ENCODE measurements around the gene KRTAP5-1. TPM values are rescaled to one million over a fixed set of nuclear protein-coding genes. Genes with fewer than 3 reads are reported as not detected.
"Not testable (repeated sequence)": the region's sequence is repeated elsewhere in the genome, so short reads cannot be mapped to it uniquely, and the experiment has no call there.

Gene KRTAP5-1
- polyA plus RNA-seq, 1 donor from 2014 or later, result not detected

GRCh38 chr11:1608363-1608762 is 23.3 kb upstream of the KRTAP5-1 start, which contains the start of gene KRTAP5-3:
TSS of gene KRTAP5-3 (minus strand) at chr11:1608463. CDS start at chr11:1608385, 78 bp downstream.
- Mint-ChIP-seq H3K27ac (no peak within 1 kb of the TSS), H3K9me3 (no peaks in the 10 kb centered on the region), H3K36me3 (no peaks in the 10 kb centered on the region), H3K27me3 (peaks cover 12% of the 10 kb centered on the region), H3K4me1 (peaks cover 7 to 12% (median 9%) of the 10 kb centered on the region in 3 donors), H3K4me3 (no peak within 1 kb of the TSS)

GRCh38 chr11:1607901-1608300 is 22.8 kb upstream of the KRTAP5-1 start:
- H3K27me3 Mint-ChIP-seq, result peaks cover 12% of the 10 kb centered on the region
- H3K36me3 Mint-ChIP-seq, H3K27ac Mint-ChIP-seq, H3K4me3 Mint-ChIP-seq, H3K9me3 Mint-ChIP-seq: not testable (repeated sequence)
- peaks cover 7 to 17% (median 9%) of the 10 kb centered on the region in 3 donors for H3K4me1 Mint-ChIP-seq

- not testable (repeated sequence) for H3K9me3 Mint-ChIP-seq, H3K36me3 Mint-ChIP-seq
- H3K4me3 Mint-ChIP-seq, result peak overlapping the region in 1 of 4 donors; percentile 43
- H3K4me1 Mint-ChIP-seq, result peaks cover 7 to 17% (median 9%) of the 10 kb centered on the region in 3 donors
- H3K27me3 Mint-ChIP-seq, result peaks cover 12% of the 10 kb centered on the region
- peak overlapping the region in 1 of 3 donors; percentile 58 for H3K27ac Mint-ChIP-seq
Observed at GRCh38 chr11:1607156-1607845, 22.2 kb upstream of the KRTAP5-1 start.

GRCh38 chr11:1605923-1606322 is 20.8 kb upstream of the KRTAP5-1 start:
- Mint-ChIP-seq H3K27ac (peak overlapping the region; percentile 58 to 90 (median 77)), H3K4me1 (peaks cover 14 to 23% (median 15%) of the 10 kb centered on the region in 3 donors), H3K27me3 (peaks cover 11% of the 10 kb centered on the region), H3K4me3 (peak overlapping the region; percentile 40 to 91 (median 70))
- H3K36me3 Mint-ChIP-seq, H3K9me3 Mint-ChIP-seq: not testable (repeated sequence)

- H3K9me3 Mint-ChIP-seq, result no peaks in the 10 kb centered on the region
- no peak overlapping the region for H3K4me3 Mint-ChIP-seq
- peaks cover 10% of the 10 kb centered on the region for H3K27me3 Mint-ChIP-seq
- no peak overlapping the region for H3K27ac Mint-ChIP-seq
- no peaks in the 10 kb centered on the region for H3K36me3 Mint-ChIP-seq
- H3K4me1 Mint-ChIP-seq, result peaks cover 18 to 28% (median 21%) of the 10 kb centered on the region in 3 donors
Observed at GRCh38 chr11:1604711-1605110, 19.6 kb upstream of the KRTAP5-1 start.

GRCh38 chr11:1604181-1604580 is 19.1 kb upstream of the KRTAP5-1 start:
- Mint-ChIP-seq H3K9me3 (no peaks in the 10 kb centered on the region), H3K36me3 (no peaks in the 10 kb centered on the region), H3K4me1 (peaks cover 18 to 28% (median 21%) of the 10 kb centered on the region in 3 donors), H3K27ac (no peak overlapping the region), H3K4me3 (no peak overlapping the region), H3K27me3 (peaks cover 10% of the 10 kb centered on the region)

- Mint-ChIP-seq H3K4me1 (peaks cover 18 to 28% (median 21%) of the 10 kb centered on the region in 3 donors), H3K9me3 (no peaks in the 10 kb centered on the region), H3K36me3 (no peaks in the 10 kb centered on the region), H3K27me3 (peaks cover 11% of the 10 kb centered on the region), H3K4me3 (peak overlapping the region in 2 of 4 donors; percentile 3 to 59), H3K27ac (peak overlapping the region in 1 of 3 donors; percentile 27)
Observed at GRCh38 chr11:1603629-1604028, 18.5 kb upstream of the KRTAP5-1 start.

- Mint-ChIP-seq H3K4me1 (peaks cover 19 to 26% (median 21%) of the 10 kb centered on the region in 3 donors), H3K4me3 (peak overlapping the region in 2 of 4 donors; percentile 71 to 75), H3K27me3 (peaks cover 13% of the 10 kb centered on the region), H3K27ac (peak overlapping the region in 1 of 3 donors; percentile 65)
- H3K36me3 Mint-ChIP-seq, H3K9me3 Mint-ChIP-seq: not testable (repeated sequence)
Observed at GRCh38 chr11:1601663-1602062, 16.6 kb upstream of the KRTAP5-1 start.

- peak overlapping the region in 1 of 4 donors; percentile 29 for H3K4me3 Mint-ChIP-seq
- peaks cover 13% of the 10 kb centered on the region for H3K27me3 Mint-ChIP-seq
- H3K36me3 Mint-ChIP-seq, result no peaks in the 10 kb centered on the region
- H3K9me3 Mint-ChIP-seq, result no peaks in the 10 kb centered on the region
- no peak overlapping the region for H3K27ac Mint-ChIP-seq
- peaks cover 18 to 20% (median 20%) of the 10 kb centered on the region in 3 donors for H3K4me1 Mint-ChIP-seq
Observed at GRCh38 chr11:1600626-1601025, 15.5 kb upstream of the KRTAP5-1 start.

- peaks cover 15% of the 10 kb centered on the region for H3K27me3 Mint-ChIP-seq
- H3K4me3 Mint-ChIP-seq, result no peak overlapping the region
- no peaks in the 10 kb centered on the region for H3K9me3 Mint-ChIP-seq
- H3K4me1 Mint-ChIP-seq, result peaks cover 23 to 29% (median 26%) of the 10 kb centered on the region in 3 donors
- no peak overlapping the region for H3K27ac Mint-ChIP-seq
- H3K36me3 Mint-ChIP-seq, result no peaks in the 10 kb centered on the region
Observed at GRCh38 chr11:1598816-1599215, 13.7 kb upstream of the KRTAP5-1 start.

- H3K9me3 Mint-ChIP-seq, H3K36me3 Mint-ChIP-seq, H3K27ac Mint-ChIP-seq, H3K4me3 Mint-ChIP-seq: not testable (repeated sequence)
- peaks cover 23 to 28% (median 26%) of the 10 kb centered on the region in 3 donors for H3K4me1 Mint-ChIP-seq
- H3K27me3 Mint-ChIP-seq, result peaks cover 15% of the 10 kb centered on the region
Observed at GRCh38 chr11:1598406-1598805, 13.3 kb upstream of the KRTAP5-1 start.

- H3K27me3 Mint-ChIP-seq, result peaks cover 15% of the 10 kb centered on the region
- no peak within 1 kb of the TSS for H3K27ac Mint-ChIP-seq
- no peak within 1 kb of the TSS for H3K4me3 Mint-ChIP-seq
- no peaks in the 10 kb centered on the region for H3K9me3 Mint-ChIP-seq
- peaks cover 19 to 30% (median 26%) of the 10 kb centered on the region in 3 donors for H3K4me1 Mint-ChIP-seq
- no peaks in the 10 kb centered on the region for H3K36me3 Mint-ChIP-seq
Observed at GRCh38 chr11:1597994-1598380, 12.9 kb upstream of the KRTAP5-1 start, which contains the start of gene KRTAP5-2. TSS of gene KRTAP5-2 (minus strand) at chr11:1598294. CDS start at chr11:1598250, 44 bp downstream.

- Mint-ChIP-seq H3K9me3 (no peaks in the 10 kb centered on the region), H3K4me3 (no peak overlapping the region), H3K36me3 (no peaks in the 10 kb centered on the region), H3K27ac (no peak overlapping the region), H3K4me1 (peaks cover 18 to 32% (median 26%) of the 10 kb centered on the region in 3 donors), H3K27me3 (peaks cover 15% of the 10 kb centered on the region)
Observed at GRCh38 chr11:1597331-1597993, 12.4 kb upstream of the KRTAP5-1 start.

- peak overlapping the region in 1 of 4 donors; percentile 57 for H3K4me3 Mint-ChIP-seq
- H3K4me1 Mint-ChIP-seq, result peaks cover 15 to 28% (median 24%) of the 10 kb centered on the region in 3 donors
- not testable (repeated sequence) for H3K9me3 Mint-ChIP-seq, H3K36me3 Mint-ChIP-seq
- H3K27ac Mint-ChIP-seq, result peak overlapping the region in 1 of 3 donors; percentile 81
- H3K27me3 Mint-ChIP-seq, result peaks cover 15% of the 10 kb centered on the region
Observed at GRCh38 chr11:1596576-1597121, 11.6 kb upstream of the KRTAP5-1 start.

- H3K9me3 Mint-ChIP-seq, H3K36me3 Mint-ChIP-seq: not testable (repeated sequence)
- peaks cover 12 to 25% (median 22%) of the 10 kb centered on the region in 3 donors for H3K4me1 Mint-ChIP-seq
- peaks cover 15% of the 10 kb centered on the region for H3K27me3 Mint-ChIP-seq
- peak overlapping the region in 2 of 3 donors; percentile 19 to 81 for H3K27ac Mint-ChIP-seq
- H3K4me3 Mint-ChIP-seq, result peak overlapping the region in 2 of 4 donors; percentile 57 to 83
Observed at GRCh38 chr11:1595994-1596575, 11.0 kb upstream of the KRTAP5-1 start.
